ENCODE data around the gene TPST2. TPM values are rescaled to one million over a fixed set of nuclear protein-coding genes. Genes with fewer than 3 reads are reported as not detected.
"Not testable (repeated sequence)": the region's sequence is repeated elsewhere in the genome, so short reads cannot be mapped to it uniquely, and the experiment has no call there.

The TPST2 gene
- total and polyA plus RNA-seq, 4 donors = 10.5 to 21.3 (median 14.6) TPM

- WGBS (ENCODE audit: insufficient coverage) = 14% methylated on average over 7 of the region's 14 CpGs
- Histone ChIP-seq H3K27ac (ENCODE audit: low read depth, low read length) (no peak overlapping the region), H3K4me1 (ENCODE audit: control insufficient read depth, insufficient read depth, low read length) (peaks cover 12% of the 10 kb centered on the region), H3K4me3 (ENCODE audit: low read depth, low read length) (no peak overlapping the region), H3K9me3 (ENCODE audit: control insufficient read depth, insufficient read depth, low read length) (no peaks in the 10 kb centered on the region), H3K27me3 (ENCODE audit: control insufficient read depth, insufficient read depth, low read length) (peaks cover 21% of the 10 kb centered on the region), H3K36me3 (ENCODE audit: control insufficient read depth, insufficient read depth, low read length) (no peaks in the 10 kb centered on the region)
- DNase-seq (ENCODE audit: low read depth in 4 of 6, low spot score in 6 of 6) = peak in 1 of 6 donors; percentile 60
Measured at GRCh38 chr22:26614322-26614721, 24.4 kb upstream of the TPST2 start.

- WGBS (ENCODE audit: insufficient coverage) = no CpG with 5 or more reads among the region's 10 CpGs
- DNase-seq (ENCODE audit: low read depth in 4 of 6, low spot score in 6 of 6); H3K36me3 ChIP-seq (ENCODE audit: control insufficient read depth, insufficient read depth, low read length); H3K27ac ChIP-seq (ENCODE audit: low read depth, low read length); H3K4me3 ChIP-seq (ENCODE audit: low read depth, low read length); H3K9me3 ChIP-seq (ENCODE audit: control insufficient read depth, insufficient read depth, low read length): not testable (repeated sequence)
- H3K27me3 ChIP-seq (ENCODE audit: control insufficient read depth, insufficient read depth, low read length) = peaks cover 21% of the 10 kb centered on the region
- peaks cover 11% of the 10 kb centered on the region for H3K4me1 ChIP-seq (ENCODE audit: control insufficient read depth, insufficient read depth, low read length)
Measured at GRCh38 chr22:26613753-26614152, 23.8 kb upstream of the TPST2 start.

- 100% methylated on average over 4 of the region's 4 CpGs for WGBS (ENCODE audit: insufficient coverage)
- H3K36me3 ChIP-seq (ENCODE audit: control insufficient read depth, insufficient read depth, low read length) = no peaks in the 10 kb centered on the region
- no peak overlapping the region for H3K4me3 ChIP-seq (ENCODE audit: low read depth, low read length)
- H3K27ac ChIP-seq (ENCODE audit: low read depth, low read length) = no peak overlapping the region
- peaks cover 4% of the 10 kb centered on the region for H3K4me1 ChIP-seq (ENCODE audit: control insufficient read depth, insufficient read depth, low read length)
- no peaks in the 10 kb centered on the region for H3K9me3 ChIP-seq (ENCODE audit: control insufficient read depth, insufficient read depth, low read length)
- DNase-seq (ENCODE audit: low read depth in 4 of 6, low spot score in 6 of 6) = no peak
- H3K27me3 ChIP-seq (ENCODE audit: control insufficient read depth, insufficient read depth, low read length) = peaks cover 21% of the 10 kb centered on the region
Measured at GRCh38 chr22:26612652-26613051, 22.7 kb upstream of the TPST2 start.

GRCh38 chr22:26610996-26611395 is 21.1 kb upstream of the TPST2 start:
- WGBS (ENCODE audit: insufficient coverage) = 100% methylated on average over 1 of the region's 2 CpGs
- H3K36me3 ChIP-seq (ENCODE audit: control insufficient read depth, insufficient read depth, low read length) = no peaks in the 10 kb centered on the region
- H3K9me3 ChIP-seq (ENCODE audit: control insufficient read depth, insufficient read depth, low read length) = no peaks in the 10 kb centered on the region
- no peak for DNase-seq (ENCODE audit: low read depth in 4 of 6, low spot score in 6 of 6)
- no peak overlapping the region for H3K27ac ChIP-seq (ENCODE audit: low read depth, low read length)
- H3K27me3 ChIP-seq (ENCODE audit: control insufficient read depth, insufficient read depth, low read length) = peaks cover 21% of the 10 kb centered on the region
- H3K4me3 ChIP-seq (ENCODE audit: low read depth, low read length) = no peak overlapping the region
- H3K4me1 ChIP-seq (ENCODE audit: control insufficient read depth, insufficient read depth, low read length) = peaks cover 4% of the 10 kb centered on the region

GRCh38 chr22:26610072-26610958 is 20.4 kb upstream of the TPST2 start:
- DNase-seq (ENCODE audit: low read depth in 4 of 6, low spot score in 6 of 6) = peak in 3 of 6 donors; percentile 16 to 68 (median 19)
- 48% methylated on average over 8 of the region's 12 CpGs for WGBS (ENCODE audit: insufficient coverage)
- H3K4me1 ChIP-seq (ENCODE audit: control insufficient read depth, insufficient read depth, low read length) = peaks cover 4% of the 10 kb centered on the region
- peaks cover 21% of the 10 kb centered on the region for H3K27me3 ChIP-seq (ENCODE audit: control insufficient read depth, insufficient read depth, low read length)
- H3K36me3 ChIP-seq (ENCODE audit: control insufficient read depth, insufficient read depth, low read length) = no peaks in the 10 kb centered on the region
- H3K9me3 ChIP-seq (ENCODE audit: control insufficient read depth, insufficient read depth, low read length) = no peaks in the 10 kb centered on the region
- H3K4me3 ChIP-seq (ENCODE audit: low read depth, low read length) = no peak overlapping the region
- H3K27ac ChIP-seq (ENCODE audit: low read depth, low read length) = no peak overlapping the region

GRCh38 chr22:26609287-26609686 is 19.4 kb upstream of the TPST2 start:
- no peak for DNase-seq (ENCODE audit: low read depth in 4 of 6, low spot score in 6 of 6)
- H3K9me3 ChIP-seq (ENCODE audit: control insufficient read depth, insufficient read depth, low read length) = no peaks in the 10 kb centered on the region
- no peak overlapping the region for H3K4me3 ChIP-seq (ENCODE audit: low read depth, low read length)
- H3K27ac ChIP-seq (ENCODE audit: low read depth, low read length) = no peak overlapping the region
- 97% methylated on average over 2 of the region's 2 CpGs for WGBS (ENCODE audit: insufficient coverage)
- peaks cover 4% of the 10 kb centered on the region for H3K4me1 ChIP-seq (ENCODE audit: control insufficient read depth, insufficient read depth, low read length)
- no peaks in the 10 kb centered on the region for H3K36me3 ChIP-seq (ENCODE audit: control insufficient read depth, insufficient read depth, low read length)
- H3K27me3 ChIP-seq (ENCODE audit: control insufficient read depth, insufficient read depth, low read length) = peaks cover 18% of the 10 kb centered on the region

- WGBS (ENCODE audit: insufficient coverage) = no CpG with 5 or more reads among the region's 2 CpGs
- no peaks in the 10 kb centered on the region for H3K36me3 ChIP-seq (ENCODE audit: control insufficient read depth, insufficient read depth, low read length)
- no peak overlapping the region for H3K4me3 ChIP-seq (ENCODE audit: low read depth, low read length)
- peaks cover 4% of the 10 kb centered on the region for H3K4me1 ChIP-seq (ENCODE audit: control insufficient read depth, insufficient read depth, low read length)
- no peaks in the 10 kb centered on the region for H3K9me3 ChIP-seq (ENCODE audit: control insufficient read depth, insufficient read depth, low read length)
- H3K27ac ChIP-seq (ENCODE audit: low read depth, low read length) = no peak overlapping the region
- DNase-seq (ENCODE audit: low read depth in 4 of 6, low spot score in 6 of 6) = no peak
- peaks cover 10% of the 10 kb centered on the region for H3K27me3 ChIP-seq (ENCODE audit: control insufficient read depth, insufficient read depth, low read length)
Measured at GRCh38 chr22:26608129-26608528, 18.2 kb upstream of the TPST2 start.

- H3K4me1 ChIP-seq (ENCODE audit: control insufficient read depth, insufficient read depth, low read length) = peaks cover 4% of the 10 kb centered on the region
- no peaks in the 10 kb centered on the region for H3K27me3 ChIP-seq (ENCODE audit: control insufficient read depth, insufficient read depth, low read length)
- no peak overlapping the region for H3K4me3 ChIP-seq (ENCODE audit: low read depth, low read length)
- no peak overlapping the region for H3K27ac ChIP-seq (ENCODE audit: low read depth, low read length)
- DNase-seq (ENCODE audit: low read depth in 4 of 6, low spot score in 6 of 6) = no peak
- no peaks in the 10 kb centered on the region for H3K36me3 ChIP-seq (ENCODE audit: control insufficient read depth, insufficient read depth, low read length)
- 100% methylated on average over 1 of the region's 4 CpGs for WGBS (ENCODE audit: insufficient coverage)
- no peaks in the 10 kb centered on the region for H3K9me3 ChIP-seq (ENCODE audit: control insufficient read depth, insufficient read depth, low read length)
Measured at GRCh38 chr22:26606611-26607010, 16.7 kb upstream of the TPST2 start.

GRCh38 chr22:26604368-26604767 is 14.4 kb upstream of the TPST2 start:
- Histone ChIP-seq H3K36me3 (ENCODE audit: control insufficient read depth, insufficient read depth, low read length) (no peaks in the 10 kb centered on the region), H3K27ac (ENCODE audit: low read depth, low read length) (no peak overlapping the region), H3K4me3 (ENCODE audit: low read depth, low read length) (no peak overlapping the region), H3K27me3 (ENCODE audit: control insufficient read depth, insufficient read depth, low read length) (no peaks in the 10 kb centered on the region), H3K9me3 (ENCODE audit: control insufficient read depth, insufficient read depth, low read length) (no peaks in the 10 kb centered on the region), H3K4me1 (ENCODE audit: control insufficient read depth, insufficient read depth, low read length) (peaks cover 3% of the 10 kb centered on the region)
- WGBS (ENCODE audit: insufficient coverage) = no CpG with 5 or more reads among the region's 1 CpG
- no peak for DNase-seq (ENCODE audit: low read depth in 4 of 6, low spot score in 6 of 6)

GRCh38 chr22:26602127-26602526 is 12.2 kb upstream of the TPST2 start:
- 96% methylated on average over 4 of the region's 4 CpGs for WGBS (ENCODE audit: insufficient coverage)
- Histone ChIP-seq H3K36me3 (ENCODE audit: control insufficient read depth, insufficient read depth, low read length) (no peaks in the 10 kb centered on the region), H3K9me3 (ENCODE audit: control insufficient read depth, insufficient read depth, low read length) (no peaks in the 10 kb centered on the region), H3K4me1 (ENCODE audit: control insufficient read depth, insufficient read depth, low read length) (peaks cover 4% of the 10 kb centered on the region), H3K27me3 (ENCODE audit: control insufficient read depth, insufficient read depth, low read length) (no peaks in the 10 kb centered on the region), H3K27ac (ENCODE audit: low read depth, low read length) (no peak overlapping the region), H3K4me3 (ENCODE audit: low read depth, low read length) (no peak overlapping the region)
- no peak for DNase-seq (ENCODE audit: low read depth in 4 of 6, low spot score in 6 of 6)
